PFSK-1 (cell line): ENCODE measurements around the gene TMEM140.

Experiments used
- FOXP2 ChIP-seq: optimal IDR thresholded peaks from 2 replicates; pipeline ENCODE3; 2011; ENCODE audit warnings: borderline replicate concordance, control low read depth, inconsistent platforms; ENCODE audit not compliant: insufficient read depth; ENCODE audit errors: extremely low read length, extremely low read depth
- POLR2AphosphoS5 ChIP-seq: IDR thresholded peaks from 2 replicates; pipeline ENCODE4 v1.6.1; 2012; ENCODE audit warnings: low read depth, mild to moderate bottlenecking, control low read depth, low read length, moderate library complexity
- SIN3A ChIP-seq: IDR thresholded peaks from 2 replicates; pipeline ENCODE4 v1.6.1; 2012; ENCODE audit warnings: mild to moderate bottlenecking, low read length, moderate library complexity, borderline replicate concordance; ENCODE audit not compliant: insufficient read depth
- TAF1 ChIP-seq: IDR thresholded peaks from 2 replicates; pipeline ENCODE4 v1.6.1; 2012; ENCODE audit warnings: low read length, control low read depth, borderline replicate concordance; ENCODE audit not compliant: insufficient read depth
- TF ChIP-seq, protein P1 (sequence below), 2 experiments: IDR thresholded peaks; 2 replicates each; pipeline versions ENCODE4 v1.6.1 to v1.8.0; 2011 to 2012; ENCODE audit warnings: low read depth in 2 of 2, low read length in 2 of 2, control low read depth in 1 of 2, inconsistent platforms in 1 of 2, mild to moderate bottlenecking in 1 of 2, moderate library complexity in 1 of 2; ENCODE audit not compliant: insufficient read depth in 1 of 2

TMEM140 gene

DNA sequence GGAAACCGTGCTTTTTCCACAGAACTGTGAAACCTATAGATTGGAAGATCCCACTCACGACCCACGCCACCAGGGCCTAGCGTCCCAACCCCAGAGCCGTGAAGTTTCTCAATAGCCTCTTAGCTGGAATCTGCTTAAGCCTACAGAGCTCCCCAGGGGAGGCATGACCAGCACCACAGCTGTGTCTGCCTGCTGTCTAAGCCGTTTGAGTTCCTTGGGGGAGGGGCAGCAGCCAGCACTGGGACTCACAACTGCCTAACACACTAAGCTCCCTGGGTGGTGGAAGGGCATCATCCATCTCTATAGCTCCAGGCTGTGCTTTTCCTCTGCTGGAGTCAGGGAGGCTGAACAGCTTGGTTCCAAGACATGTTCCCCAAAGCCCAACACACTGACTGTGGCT lies 26.0 kb upstream of the TMEM140 start:
- TF ChIP-seq POLR2AphosphoS5 (no peak), FOXP2 (no peak), SIN3A (no peak), TAF1 (no peak)
- TF ChIP-seq, protein P1, sequence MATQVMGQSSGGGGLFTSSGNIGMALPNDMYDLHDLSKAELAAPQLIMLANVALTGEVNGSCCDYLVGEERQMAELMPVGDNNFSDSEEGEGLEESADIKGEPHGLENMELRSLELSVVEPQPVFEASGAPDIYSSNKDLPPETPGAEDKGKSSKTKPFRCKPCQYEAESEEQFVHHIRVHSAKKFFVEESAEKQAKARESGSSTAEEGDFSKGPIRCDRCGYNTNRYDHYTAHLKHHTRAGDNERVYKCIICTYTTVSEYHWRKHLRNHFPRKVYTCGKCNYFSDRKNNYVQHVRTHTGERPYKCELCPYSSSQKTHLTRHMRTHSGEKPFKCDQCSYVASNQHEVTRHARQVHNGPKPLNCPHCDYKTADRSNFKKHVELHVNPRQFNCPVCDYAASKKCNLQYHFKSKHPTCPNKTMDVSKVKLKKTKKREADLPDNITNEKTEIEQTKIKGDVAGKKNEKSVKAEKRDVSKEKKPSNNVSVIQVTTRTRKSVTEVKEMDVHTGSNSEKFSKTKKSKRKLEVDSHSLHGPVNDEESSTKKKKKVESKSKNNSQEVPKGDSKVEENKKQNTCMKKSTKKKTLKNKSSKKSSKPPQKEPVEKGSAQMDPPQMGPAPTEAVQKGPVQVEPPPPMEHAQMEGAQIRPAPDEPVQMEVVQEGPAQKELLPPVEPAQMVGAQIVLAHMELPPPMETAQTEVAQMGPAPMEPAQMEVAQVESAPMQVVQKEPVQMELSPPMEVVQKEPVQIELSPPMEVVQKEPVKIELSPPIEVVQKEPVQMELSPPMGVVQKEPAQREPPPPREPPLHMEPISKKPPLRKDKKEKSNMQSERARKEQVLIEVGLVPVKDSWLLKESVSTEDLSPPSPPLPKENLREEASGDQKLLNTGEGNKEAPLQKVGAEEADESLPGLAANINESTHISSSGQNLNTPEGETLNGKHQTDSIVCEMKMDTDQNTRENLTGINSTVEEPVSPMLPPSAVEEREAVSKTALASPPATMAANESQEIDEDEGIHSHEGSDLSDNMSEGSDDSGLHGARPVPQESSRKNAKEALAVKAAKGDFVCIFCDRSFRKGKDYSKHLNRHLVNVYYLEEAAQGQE (IDR thresholded peaks at IDR 0.05; ENCODE audit: insufficient read depth in 1 of 2, low read depth in 2 of 2, low read length in 2 of 2), result no peak

DNA sequence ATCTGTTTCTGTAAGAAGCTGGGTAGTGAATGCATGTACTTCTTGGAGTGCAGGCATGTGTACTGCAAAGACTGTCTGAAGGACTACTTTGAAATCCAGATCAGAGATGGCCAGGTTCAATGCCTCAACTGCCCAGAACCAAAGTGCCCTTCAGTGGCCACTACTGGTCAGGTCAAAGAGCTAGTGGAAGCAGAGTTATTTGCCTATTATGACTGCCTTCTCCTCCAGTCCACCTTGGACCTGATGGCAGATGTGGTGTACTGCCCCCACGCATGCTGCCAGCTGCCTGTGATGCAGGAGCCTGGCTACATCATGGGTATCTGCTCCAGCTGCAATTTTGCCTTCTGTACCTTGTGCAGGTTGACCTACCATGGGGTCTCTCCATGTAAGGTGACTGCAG lies 18.9 kb upstream of the TMEM140 start:
- TF ChIP-seq POLR2AphosphoS5 (no peak), SIN3A (no peak), TAF1 (no peak)
- TF ChIP-seq, protein P1 (IDR thresholded peaks at IDR 0.05; ENCODE audit: insufficient read depth in 1 of 2, low read depth in 2 of 2, low read length in 2 of 2), result no peak

DNA sequence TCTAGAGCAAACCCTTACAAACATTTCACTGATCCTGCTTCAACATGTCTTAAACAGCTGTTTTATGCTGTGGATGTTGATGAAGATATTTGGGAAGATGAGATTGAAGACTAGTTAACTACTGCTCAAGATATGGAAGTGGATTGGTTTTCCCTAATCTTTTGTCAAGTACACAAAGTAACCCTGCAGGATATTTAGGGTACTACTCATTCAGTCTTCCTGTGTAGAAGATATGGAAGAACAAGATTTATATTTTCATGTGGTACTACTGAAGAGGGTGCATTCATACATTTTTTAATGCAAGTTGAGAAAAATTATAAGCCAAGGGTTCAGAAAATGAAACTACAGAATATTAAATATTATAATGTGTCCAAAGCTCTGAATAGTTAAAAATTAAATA lies 18.3 kb upstream of the TMEM140 start:
- no peak for TF ChIP-seq FOXP2
- no peak for TF ChIP-seq SIN3A
- TF ChIP-seq POLR2AphosphoS5, result no peak
- TF ChIP-seq TAF1, result no peak
- TF ChIP-seq, protein P1 (IDR thresholded peaks at IDR 0.05; ENCODE audit: insufficient read depth in 1 of 2, low read depth in 2 of 2, low read length in 2 of 2), result no peak

- TF ChIP-seq, protein P1 (IDR thresholded peaks at IDR 0.05; ENCODE audit: insufficient read depth in 1 of 2, low read depth in 2 of 2, low read length in 2 of 2), result no peak
- TF ChIP-seq TAF1 (no peak), SIN3A (no peak), POLR2AphosphoS5 (no peak), FOXP2 (no peak)
Measured at GRCh38 chr7:135143885-135144668, 3.8 kb upstream of the TMEM140 start.

GRCh38 chr7:135147341-135147898 lies 452 bp upstream of the TMEM140 start:
- TF ChIP-seq SIN3A, result no peak
- TF ChIP-seq, protein P1 (IDR thresholded peaks at IDR 0.05; ENCODE audit: insufficient read depth in 1 of 2, low read depth in 2 of 2, low read length in 2 of 2), result no peak
- TF ChIP-seq TAF1, result no peak
- TF ChIP-seq FOXP2, result no peak
- no peak for TF ChIP-seq POLR2AphosphoS5
